ENCODE results near the gene ERBB3. TPM values are rescaled to one million over a fixed set of nuclear protein-coding genes. Genes with fewer than 3 reads are reported as not detected.

ERBB3 gene
- total RNA-seq, 3 donors from 2014 or later: 0.48 to 187 (median 119) TPM

GRCh38 chr12:56103823-56104108 is 23.8 kb downstream of the ERBB3 start:
- peak overlapping the region; percentile 71 to 79 (median 73) for H3K4me3 ChIP-seq
- DNase-seq (ENCODE audit: low spot score in 2 of 2): no peak
- H3K36me3 ChIP-seq: no peaks in the 10 kb centered on the region
- peaks cover 0 to 10% of the 10 kb centered on the region in 2 donors for H3K4me1 ChIP-seq
- peak overlapping the region; percentile 88 to 94 for H3K27ac ChIP-seq
- H3K27me3 ChIP-seq: no peaks in the 10 kb centered on the region
- TF ChIP-seq POLR2A (IDR thresholded peaks at IDR 0.05): no peak
- no peak for TF ChIP-seq POLR2AphosphoS5 (IDR thresholded peaks at IDR 0.05)
- no peak for TF ChIP-seq CTCF (IDR thresholded peaks at IDR 0.05)
- intact Hi-C loops (cut with DNase I; ENCODE audit: low total_unique reads): no loop called here
- no peaks in the 10 kb centered on the region for H3K9me3 ChIP-seq

- Histone ChIP-seq H3K9me3 (no peaks in the 10 kb centered on the region), H3K27me3 (no peaks in the 10 kb centered on the region), H3K27ac (peak within 1 kb of the TSS; percentile 88 to 94), H3K4me1 (peaks cover 0 to 10% of the 10 kb centered on the region in 2 donors), H3K4me3 (peak within 1 kb of the TSS; percentile 71 to 79 (median 73)), H3K36me3 (no peaks in the 10 kb centered on the region)
- DNase-seq (ENCODE audit: low spot score in 2 of 2): peak; percentile 96 to 97
- TF ChIP-seq POLR2AphosphoS5 (IDR thresholded peaks at IDR 0.05) (peak; percentile 86 to 89 (median 88)), CTCF (IDR thresholded peaks at IDR 0.05) (no peak), POLR2A (IDR thresholded peaks at IDR 0.05) (peak; percentile 80)
- intact Hi-C loops (cut with DNase I; ENCODE audit: low total_unique reads): no loop called here
Measured at GRCh38 chr12:56104109-56104814, 24.3 kb downstream of the ERBB3 start, which contains the start of gene PA2G4. Gene PA2G4, plus strand, starts transcription at chr12:56104559. Its CDS starts 179 bp downstream, at chr12:56104738.

- H3K27me3 ChIP-seq: no peaks in the 10 kb centered on the region
- TF ChIP-seq POLR2A (IDR thresholded peaks at IDR 0.05): no peak
- no peak for TF ChIP-seq CTCF (IDR thresholded peaks at IDR 0.05)
- no peak for TF ChIP-seq POLR2AphosphoS5 (IDR thresholded peaks at IDR 0.05)
- H3K4me3 ChIP-seq: peak overlapping the region; percentile 71 to 79 (median 73)
- no peaks in the 10 kb centered on the region for H3K36me3 ChIP-seq
- peaks cover 0 to 10% of the 10 kb centered on the region in 2 donors for H3K4me1 ChIP-seq
- no peak for DNase-seq (ENCODE audit: low spot score in 2 of 2)
- peak overlapping the region; percentile 88 to 94 for H3K27ac ChIP-seq
- intact Hi-C loops (cut with DNase I; ENCODE audit: low total_unique reads): no loop called here
- H3K9me3 ChIP-seq: no peaks in the 10 kb centered on the region
Measured at GRCh38 chr12:56104815-56105608, 25.0 kb downstream of the ERBB3 start.

- peak overlapping the region; percentile 71 to 79 (median 73) for H3K4me3 ChIP-seq
- peaks cover 0 to 10% of the 10 kb centered on the region in 2 donors for H3K4me1 ChIP-seq
- H3K9me3 ChIP-seq: no peaks in the 10 kb centered on the region
- H3K36me3 ChIP-seq: peaks cover 3% of the 10 kb centered on the region
- intact Hi-C loops (cut with DNase I; ENCODE audit: low total_unique reads): no loop called here
- peak overlapping the region in 1 of 2 donors; percentile 88 for H3K27ac ChIP-seq
- TF ChIP-seq POLR2A (IDR thresholded peaks at IDR 0.05) (no peak), POLR2AphosphoS5 (IDR thresholded peaks at IDR 0.05) (no peak), CTCF (IDR thresholded peaks at IDR 0.05) (no peak)
- no peak for DNase-seq (ENCODE audit: low spot score in 2 of 2)
- no peaks in the 10 kb centered on the region for H3K27me3 ChIP-seq
Measured at GRCh38 chr12:56105609-56105902, 25.6 kb downstream of the ERBB3 start.

GRCh38 chr12:56107242-56107641 is 27.3 kb downstream of the ERBB3 start:
- Histone ChIP-seq H3K9me3 (no peaks in the 10 kb centered on the region), H3K4me3 (no peak overlapping the region), H3K36me3 (peaks cover 7% of the 10 kb centered on the region), H3K27me3 (no peaks in the 10 kb centered on the region), H3K4me1 (peaks cover 0 to 10% of the 10 kb centered on the region in 2 donors), H3K27ac (no peak overlapping the region)
- no peak for TF ChIP-seq CTCF (IDR thresholded peaks at IDR 0.05)
- TF ChIP-seq POLR2AphosphoS5 (IDR thresholded peaks at IDR 0.05): no peak
- no peak for TF ChIP-seq POLR2A (IDR thresholded peaks at IDR 0.05)
- DNase-seq (ENCODE audit: low spot score in 2 of 2): no peak
- intact Hi-C loops (cut with DNase I; ENCODE audit: low total_unique reads): no loop called here

All from breast epithelium (tissue), 4 donors.